IPS DF 6.9 (cell line): Measurements from ENCODE around the gene GFER.

ENCODE experiments used
- DNase-seq: peaks from one replicate; pipeline ENCODE4 v3.0.0-alpha.2; 2013; ENCODE audit warnings: low read depth, low spot score
- H3K27ac ChIP-seq: one replicate; pipeline ENCODE4 v1.5.1; 2013; ENCODE audit warnings: low read length, control low read depth
- H3K27me3 ChIP-seq: 2 replicates; pipeline ENCODE4 v1.6.1; 2013; ENCODE audit warnings: mild to moderate bottlenecking, low read length; ENCODE audit not compliant: control insufficient read depth, insufficient read depth
- H3K36me3 ChIP-seq: 2 replicates; pipeline ENCODE4 v1.6.1; 2013; ENCODE audit warnings: low read length; ENCODE audit not compliant: control insufficient read depth, insufficient read depth
- H3K4me1 ChIP-seq: 2 replicates; pipeline ENCODE4 v1.6.1; 2013; ENCODE audit warnings: low read length; ENCODE audit not compliant: control insufficient read depth, insufficient read depth
- H3K4me3 ChIP-seq: 2 replicates; pipeline ENCODE4 v1.5.1; 2013; ENCODE audit warnings: mild to moderate bottlenecking, low read length
- H3K9me3 ChIP-seq: 2 replicates; pipeline ENCODE4 v1.6.1; 2013; ENCODE audit warnings: low read length, inconsistent platforms; ENCODE audit not compliant: control insufficient read depth, insufficient read depth
- WGBS: extraction: QIAGEN DNeasy Blood & Tissue Kit; methylation state at CpG from one replicate; pipeline ENCODE4 v1.1.7; 2013; ENCODE audit warnings: mixed read lengths, missing lambda C conversion rate; ENCODE audit not compliant: insufficient read length, insufficient coverage; 5-methylcytosine and 5-hydroxymethylcytosine counted together

The GFER gene

GRCh38 chr16:1975432-1976215, 8.4 kb upstream of the GFER start:
- peaks cover 5% of the 10 kb centered on the region for H3K4me1 ChIP-seq
- WGBS, result no CpG with 5 or more reads among the region's 33 CpGs
- peaks cover 37% of the 10 kb centered on the region for H3K36me3 ChIP-seq

GRCh38 chr16:1976216-1976520, 7.8 kb upstream of the GFER start:
- DNase-seq, result no peak
- H3K4me1 ChIP-seq, result peaks cover 4% of the 10 kb centered on the region
- H3K36me3 ChIP-seq, result peaks cover 37% of the 10 kb centered on the region
- WGBS, result no CpG with 5 or more reads among the region's 8 CpGs
- H3K9me3 ChIP-seq, result no peaks in the 10 kb centered on the region
- no peak overlapping the region for H3K4me3 ChIP-seq
- peaks cover 6% of the 10 kb centered on the region; the same call in 1 of the 2 replicates for H3K27me3 ChIP-seq
- no peak overlapping the region for H3K27ac ChIP-seq

More at GRCh38 chr16:1975432-1976215, 8.4 kb upstream of the GFER start:
- peaks cover 1% of the 10 kb centered on the region; the same call in 1 of the 2 replicates for H3K27me3 ChIP-seq
- DNase-seq, result no peak
- no peak overlapping the region for H3K27ac ChIP-seq
- H3K4me3 ChIP-seq, result no peak overlapping the region
- H3K9me3 ChIP-seq, result no peaks in the 10 kb centered on the region

GRCh38 chr16:1976951-1977874, 6.8 kb upstream of the GFER start:
- H3K4me1 ChIP-seq, result peaks cover 4% of the 10 kb centered on the region
- H3K36me3 ChIP-seq, result peaks cover 37% of the 10 kb centered on the region
- no peaks in the 10 kb centered on the region for H3K9me3 ChIP-seq
- peaks cover 7% of the 10 kb centered on the region; the same call in 1 of the 2 replicates for H3K27me3 ChIP-seq
- no peak overlapping the region for H3K4me3 ChIP-seq
- no peak overlapping the region for H3K27ac ChIP-seq
- DNase-seq, result no peak
- WGBS, result no CpG with 5 or more reads among the region's 33 CpGs

GRCh38 chr16:1977875-1978268, 6.1 kb upstream of the GFER start:
- no peak for DNase-seq
- H3K9me3 ChIP-seq, result no peaks in the 10 kb centered on the region
- H3K36me3 ChIP-seq, result peaks cover 37% of the 10 kb centered on the region
- WGBS, result no CpG with 5 or more reads among the region's 18 CpGs
- H3K4me1 ChIP-seq, result peaks cover 3% of the 10 kb centered on the region
- no peak overlapping the region for H3K4me3 ChIP-seq
- no peak overlapping the region for H3K27ac ChIP-seq
- peaks cover 8% of the 10 kb centered on the region; the same call in 1 of the 2 replicates for H3K27me3 ChIP-seq

- Histone ChIP-seq H3K27me3 (peaks cover 11% of the 10 kb centered on the region; the same call in 1 of the 2 replicates), H3K9me3 (no peaks in the 10 kb centered on the region), H3K4me3 (peak overlapping the region; percentile 25; the same call in 1 of the 2 replicates), H3K36me3 (peaks cover 37% of the 10 kb centered on the region), H3K4me1 (peaks cover 3% of the 10 kb centered on the region; the same call in 1 of the 2 replicates), H3K27ac (no peak overlapping the region)
- no peak for DNase-seq
- no CpG with 5 or more reads among the region's 37 CpGs for WGBS
Observed at GRCh38 chr16:1978476-1979120, 5.4 kb upstream of the GFER start.

GRCh38 chr16:1979271-1980029, 4.5 kb upstream of the GFER start:
- H3K27ac ChIP-seq, result no peak overlapping the region
- H3K9me3 ChIP-seq, result no peaks in the 10 kb centered on the region
- no CpG with 5 or more reads among the region's 70 CpGs for WGBS
- H3K27me3 ChIP-seq, result peaks cover 11% of the 10 kb centered on the region; the same call in 1 of the 2 replicates
- peaks cover 37% of the 10 kb centered on the region for H3K36me3 ChIP-seq
- no peak for DNase-seq
- peak overlapping the region; percentile 25; the same call in 1 of the 2 replicates for H3K4me3 ChIP-seq
- H3K4me1 ChIP-seq, result peaks cover 3% of the 10 kb centered on the region; the same call in 1 of the 2 replicates

- H3K27me3 ChIP-seq, result peaks cover 11% of the 10 kb centered on the region; the same call in 1 of the 2 replicates
- no CpG with 5 or more reads among the region's 53 CpGs for WGBS
- no peaks in the 10 kb centered on the region for H3K9me3 ChIP-seq
- peak overlapping the region; percentile 25; the same call in 1 of the 2 replicates for H3K4me3 ChIP-seq
- no peak overlapping the region for H3K27ac ChIP-seq
- DNase-seq, result no peak
- H3K4me1 ChIP-seq, result peaks cover 3% of the 10 kb centered on the region; the same call in 1 of the 2 replicates
- peaks cover 30% of the 10 kb centered on the region for H3K36me3 ChIP-seq
Observed at GRCh38 chr16:1980030-1980769, 3.8 kb upstream of the GFER start.

GRCh38 chr16:1980770-1981087, 3.3 kb upstream of the GFER start:
- H3K9me3 ChIP-seq, result no peaks in the 10 kb centered on the region
- WGBS, result no CpG with 5 or more reads among the region's 16 CpGs
- peaks cover 11% of the 10 kb centered on the region; the same call in 1 of the 2 replicates for H3K27me3 ChIP-seq
- DNase-seq, result no peak
- no peak overlapping the region for H3K4me3 ChIP-seq
- H3K27ac ChIP-seq, result no peak overlapping the region
- peaks cover 28% of the 10 kb centered on the region for H3K36me3 ChIP-seq
- peaks cover 3% of the 10 kb centered on the region; the same call in 1 of the 2 replicates for H3K4me1 ChIP-seq

- no CpG with 5 or more reads among the region's 6 CpGs for WGBS
- no peaks in the 10 kb centered on the region for H3K9me3 ChIP-seq
- peaks cover 3% of the 10 kb centered on the region; the same call in 1 of the 2 replicates for H3K4me1 ChIP-seq
- peaks cover 26% of the 10 kb centered on the region for H3K36me3 ChIP-seq
- H3K4me3 ChIP-seq, result peak within 1 kb of the TSS; percentile 25; the same call in 1 of the 2 replicates
- H3K27ac ChIP-seq, result no peak within 1 kb of the TSS
- DNase-seq, result no peak
- peaks cover 11% of the 10 kb centered on the region; the same call in 1 of the 2 replicates for H3K27me3 ChIP-seq
Observed at GRCh38 chr16:1981398-1981836, 2.6 kb upstream of the GFER start, which contains the start of gene NOXO1. NOXO1 (minus strand) TSS chr16:1981469; CDS start chr16:1981179, 290 bp downstream.
